Measurements from ENCODE around the gene TLR9.

The TLR9 gene

GRCh38 chr3:52256622-52257021, 31.2 kb upstream of the TLR9 start:
- FAIRE-seq, result no peak
- DNase-seq (ENCODE audit: insufficient read length), result no peak
- TF ChIP-seq TAF1 (IDR thresholded peaks at IDR 0.05; ENCODE audit: borderline replicate concordance, low read depth, low read length) (no peak), POLR2AphosphoS5 (IDR thresholded peaks at IDR 0.05; ENCODE audit: low read depth, low read length) (no peak), POLR2A (IDR thresholded peaks at IDR 0.05; ENCODE audit: low read depth, low read length) (no peak)

GRCh38 chr3:52256159-52256558, 30.7 kb upstream of the TLR9 start:
- TF ChIP-seq POLR2A (IDR thresholded peaks at IDR 0.05; ENCODE audit: low read depth, low read length) (peak; percentile 13; the same call in 1 of the 2 replicates), POLR2AphosphoS5 (IDR thresholded peaks at IDR 0.05; ENCODE audit: low read depth, low read length) (no peak)
- FAIRE-seq (no peak), DNase-seq (ENCODE audit: insufficient read length) (no peak)

GRCh38 chr3:52254608-52255007, 29.2 kb upstream of the TLR9 start:
- TF ChIP-seq POLR2AphosphoS5 (IDR thresholded peaks at IDR 0.05; ENCODE audit: low read depth, low read length) (no peak), TAF1 (IDR thresholded peaks at IDR 0.05; ENCODE audit: borderline replicate concordance, low read depth, low read length) (no peak)
- FAIRE-seq (no peak), DNase-seq (ENCODE audit: insufficient read length) (no peak)

- DNase-seq (ENCODE audit: insufficient read length) (peak; percentile 81), FAIRE-seq (peak; percentile 96)
- TF ChIP-seq TAF1 (IDR thresholded peaks at IDR 0.05; ENCODE audit: borderline replicate concordance, low read depth, low read length), result no peak
- peak; percentile 58; the same call in 1 of the 2 replicates for TF ChIP-seq POLR2A (IDR thresholded peaks at IDR 0.05; ENCODE audit: low read depth, low read length)
Measured at GRCh38 chr3:52253314-52254304, 28.2 kb upstream of the TLR9 start.

- DNase-seq (ENCODE audit: insufficient read length), result no peak
- FAIRE-seq, result no peak
- no peak for TF ChIP-seq TAF1 (IDR thresholded peaks at IDR 0.05; ENCODE audit: borderline replicate concordance, low read depth, low read length)
- TF ChIP-seq POLR2AphosphoS5 (IDR thresholded peaks at IDR 0.05; ENCODE audit: low read depth, low read length), result no peak
- TF ChIP-seq POLR2A (IDR thresholded peaks at IDR 0.05; ENCODE audit: low read depth, low read length), result no peak
Measured at GRCh38 chr3:52250122-52250521, 24.7 kb upstream of the TLR9 start.

- DNase-seq (ENCODE audit: insufficient read length), result no peak
- TF ChIP-seq POLR2A (IDR thresholded peaks at IDR 0.05; ENCODE audit: low read depth, low read length), result no peak
- TF ChIP-seq TAF1 (IDR thresholded peaks at IDR 0.05; ENCODE audit: borderline replicate concordance, low read depth, low read length), result no peak
- TF ChIP-seq POLR2AphosphoS5 (IDR thresholded peaks at IDR 0.05; ENCODE audit: low read depth, low read length), result no peak
- FAIRE-seq, result no peak
Measured at GRCh38 chr3:52249683-52250082, 24.2 kb upstream of the TLR9 start.

- no peak for TF ChIP-seq POLR2A (IDR thresholded peaks at IDR 0.05; ENCODE audit: low read depth, low read length)
- TF ChIP-seq POLR2AphosphoS5 (IDR thresholded peaks at IDR 0.05; ENCODE audit: low read depth, low read length), result 0 out of 2 replicates have a peak, but pooled peaks have one; percentile 37
- no peak for DNase-seq (ENCODE audit: insufficient read length)
- FAIRE-seq, result no peak
Measured at GRCh38 chr3:52248816-52249547, 23.5 kb upstream of the TLR9 start.

- no peak for DNase-seq (ENCODE audit: insufficient read length)
- TF ChIP-seq TAF1 (IDR thresholded peaks at IDR 0.05; ENCODE audit: borderline replicate concordance, low read depth, low read length) (no peak), POLR2A (IDR thresholded peaks at IDR 0.05; ENCODE audit: low read depth, low read length) (no peak), POLR2AphosphoS5 (IDR thresholded peaks at IDR 0.05; ENCODE audit: low read depth, low read length) (no peak; the same call in 1 of the 2 replicates)
- FAIRE-seq, result no peak
Measured at GRCh38 chr3:52248165-52248541, 22.7 kb upstream of the TLR9 start.

GRCh38 chr3:52247409-52248164, 22.1 kb upstream of the TLR9 start:
- TF ChIP-seq TAF1 (IDR thresholded peaks at IDR 0.05; ENCODE audit: borderline replicate concordance, low read depth, low read length) (no peak), POLR2AphosphoS5 (IDR thresholded peaks at IDR 0.05; ENCODE audit: low read depth, low read length) (no peak), POLR2A (IDR thresholded peaks at IDR 0.05; ENCODE audit: low read depth, low read length) (no peak)
- FAIRE-seq (no peak), DNase-seq (ENCODE audit: insufficient read length) (no peak)

GRCh38 chr3:52246728-52247408, 21.4 kb upstream of the TLR9 start:
- FAIRE-seq (peak; percentile 17), DNase-seq (ENCODE audit: insufficient read length) (no peak)
- TF ChIP-seq TAF1 (IDR thresholded peaks at IDR 0.05; ENCODE audit: borderline replicate concordance, low read depth, low read length), result no peak

GRCh38 chr3:52246264-52246620, 20.8 kb upstream of the TLR9 start:
- DNase-seq (ENCODE audit: insufficient read length), result no peak
- TF ChIP-seq POLR2AphosphoS5 (IDR thresholded peaks at IDR 0.05; ENCODE audit: low read depth, low read length) (no peak), TAF1 (IDR thresholded peaks at IDR 0.05; ENCODE audit: borderline replicate concordance, low read depth, low read length) (no peak), POLR2A (IDR thresholded peaks at IDR 0.05; ENCODE audit: low read depth, low read length) (no peak)
- FAIRE-seq, result peak; percentile 75

Measured in GM12892 (cell line).